ENCODE results near the gene SASH1.

- TF ChIP-seq YY1 (IDR thresholded peaks at IDR 0.05; ENCODE audit: insufficient read depth, insufficient read length) (no peak), ZNF274 (IDR thresholded peaks at IDR 0.05; ENCODE audit: low read depth, low read length) (no peak)
Measured at GRCh38 chr6:148351309-148351708, 8.7 kb downstream of the SASH1 start.
